GM08714 (cell line): ENCODE data around the gene IP6K3.

Source experiments
- H3K4me3 ChIP-seq: fragments of 200-500 bp; sonication (Bioruptor generic); 2 replicates; pipeline ENCODE4 v1.5.1; 2014; ENCODE audit warnings: mild to moderate bottlenecking, low read length, inconsistent platforms
- ZNF274 ChIP-seq: IDR thresholded peaks from 2 replicates; pipeline ENCODE4 v1.6.1; 2012; ENCODE audit warnings: mild to moderate bottlenecking, low read depth, low read length

Gene IP6K3

GRCh38 chr6:33782561-33782960 lies 35.9 kb upstream of the IP6K3 start:
- H3K4me3 ChIP-seq: no peak overlapping the region
- no peak for TF ChIP-seq ZNF274

- no peak overlapping the region for H3K4me3 ChIP-seq
- TF ChIP-seq ZNF274: no peak
Measured at GRCh38 chr6:33781131-33781975, 34.6 kb upstream of the IP6K3 start.

GRCh38 chr6:33779895-33780294 lies 33.2 kb upstream of the IP6K3 start:
- TF ChIP-seq ZNF274: no peak
- H3K4me3 ChIP-seq: no peak overlapping the region

- H3K4me3 ChIP-seq: no peak overlapping the region
- TF ChIP-seq ZNF274: no peak
Measured at GRCh38 chr6:33779290-33779689, 32.6 kb upstream of the IP6K3 start.

DNA sequence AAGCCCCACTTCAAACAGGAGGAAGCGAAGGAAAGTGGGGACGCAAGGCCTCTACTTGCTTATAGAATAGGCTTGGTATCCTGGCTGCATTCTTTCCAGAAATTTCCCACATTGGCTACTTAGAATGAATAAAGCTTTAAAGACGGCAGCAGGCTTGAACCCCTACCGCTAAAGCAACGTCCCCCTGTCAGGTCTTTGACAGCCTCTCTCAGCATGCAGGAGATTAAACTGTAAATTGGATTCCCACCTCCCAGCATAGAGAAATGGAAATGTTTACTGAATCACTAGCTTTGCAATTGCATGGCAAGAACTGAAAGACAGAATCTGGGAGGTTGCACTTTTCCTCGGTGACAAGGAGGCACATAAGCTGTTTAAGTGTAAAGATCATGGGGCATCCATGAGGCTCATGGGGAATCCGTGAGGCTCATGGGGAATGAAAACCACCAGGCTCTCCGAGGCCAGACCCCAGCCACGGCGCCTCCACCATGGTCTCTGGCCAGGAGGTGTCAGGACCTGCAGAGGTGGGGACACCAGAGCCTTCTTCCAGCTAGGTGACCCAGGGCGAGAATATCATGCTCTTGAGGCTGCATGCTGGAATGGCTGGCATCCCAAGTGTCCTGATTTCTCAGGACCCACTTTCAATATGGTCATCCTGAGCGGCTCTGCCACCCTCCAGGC lies 31.9 kb upstream of the IP6K3 start:
- no peak for TF ChIP-seq ZNF274
- no peak overlapping the region for H3K4me3 ChIP-seq

DNA sequence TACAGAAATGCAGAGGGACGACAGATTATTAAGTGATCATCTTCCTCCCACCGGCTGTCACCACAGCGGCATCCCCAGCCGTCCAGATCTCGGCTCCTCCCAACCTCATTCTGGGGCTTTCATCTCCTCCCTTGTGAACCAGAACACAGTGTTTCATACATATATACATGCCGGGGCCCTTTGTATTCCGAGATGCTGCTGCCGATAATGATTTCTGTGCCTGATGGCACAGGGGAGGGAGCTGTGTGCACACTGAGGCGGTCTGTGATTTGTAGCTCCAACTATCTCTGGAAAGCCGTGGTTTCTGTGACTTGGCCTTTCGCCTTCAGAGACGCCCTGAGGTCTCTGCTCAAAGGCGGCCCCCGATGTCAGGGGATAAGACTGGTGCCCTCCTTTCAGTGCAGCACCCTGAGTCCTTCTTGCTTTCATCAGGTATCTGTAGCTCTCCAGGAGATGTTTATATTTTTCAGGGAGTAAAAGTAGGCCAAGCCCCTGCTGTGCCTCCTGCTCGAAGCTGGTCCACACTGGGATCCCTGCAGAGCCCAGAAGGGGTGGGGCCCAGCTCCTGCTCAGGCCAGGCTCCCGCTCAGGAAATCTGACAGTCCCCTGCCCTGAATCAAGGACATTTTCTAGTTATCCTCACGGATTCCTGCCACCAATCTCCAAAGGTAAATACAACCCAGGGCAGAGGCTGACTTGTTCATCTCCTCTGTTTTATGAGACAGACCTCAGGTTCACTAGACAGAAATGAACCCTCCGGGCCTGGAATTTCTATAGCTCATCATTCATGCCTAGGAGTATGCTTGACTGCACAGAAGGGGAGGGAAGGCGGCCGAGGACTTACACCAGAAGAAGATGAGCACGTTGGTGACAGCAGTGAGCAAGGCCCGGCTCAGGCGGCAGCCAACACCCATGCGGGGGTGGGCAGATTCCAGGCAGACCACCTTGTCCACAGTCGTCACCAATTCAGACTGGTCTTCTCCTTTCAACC lies 31.0 kb upstream of the IP6K3 start:
- no peak overlapping the region for H3K4me3 ChIP-seq
- no peak for TF ChIP-seq ZNF274

DNA sequence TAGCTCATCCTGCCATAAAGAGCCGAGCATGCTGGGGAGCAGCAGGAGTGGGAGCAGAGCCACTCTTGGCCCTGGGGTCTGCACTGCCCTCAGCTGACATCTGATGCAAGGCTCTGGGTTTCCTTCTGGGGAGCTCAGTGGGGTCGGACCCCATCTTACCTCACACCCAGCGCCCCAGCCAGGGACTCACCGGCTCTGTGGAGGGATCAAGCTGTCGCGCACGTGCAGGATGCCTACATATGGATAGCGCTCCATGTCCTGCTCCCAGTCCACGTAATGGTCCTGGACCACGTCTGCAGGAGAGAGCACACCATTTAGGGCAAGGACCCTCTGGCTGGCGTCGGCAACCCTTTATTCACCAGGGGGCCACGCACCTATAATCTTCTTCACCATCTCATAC lies 30.1 kb upstream of the IP6K3 start:
- TF ChIP-seq ZNF274: no peak
- no peak overlapping the region for H3K4me3 ChIP-seq

- H3K4me3 ChIP-seq: no peak overlapping the region
- no peak for TF ChIP-seq ZNF274
Measured at GRCh38 chr6:33776186-33776585, 29.5 kb upstream of the IP6K3 start.

- TF ChIP-seq ZNF274: no peak
- H3K4me3 ChIP-seq: no peak overlapping the region
Measured at GRCh38 chr6:33774774-33775173, 28.1 kb upstream of the IP6K3 start.

DNA sequence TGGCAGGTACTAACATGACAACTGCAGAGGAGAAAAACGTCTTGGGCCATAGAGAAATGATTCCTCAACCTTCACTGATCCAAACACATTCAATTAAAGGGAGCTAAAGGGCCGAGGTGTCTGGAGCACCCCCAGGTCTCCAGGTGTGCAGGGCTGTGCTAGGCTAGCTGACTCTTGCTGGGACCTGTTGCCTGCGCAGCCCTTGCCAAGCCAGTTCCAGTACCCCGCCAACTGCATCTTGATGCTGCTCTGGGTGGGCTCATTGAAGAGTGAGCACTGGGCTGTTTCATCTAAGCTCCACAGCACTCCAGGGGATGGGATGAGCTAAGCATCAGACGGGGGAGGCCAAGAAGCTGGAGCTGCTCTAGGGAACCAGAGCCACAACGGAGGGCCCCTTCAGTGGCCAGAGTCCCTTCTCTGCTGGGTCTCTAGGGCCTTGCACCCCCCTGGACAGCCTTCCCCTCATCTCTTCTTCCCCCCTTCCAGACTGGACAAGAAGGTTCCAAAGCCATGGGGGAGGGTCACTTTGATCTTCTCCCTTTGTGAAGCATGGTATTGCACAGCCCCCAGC lies 26.3 kb upstream of the IP6K3 start:
- no peak for TF ChIP-seq ZNF274
- H3K4me3 ChIP-seq: no peak overlapping the region

DNA sequence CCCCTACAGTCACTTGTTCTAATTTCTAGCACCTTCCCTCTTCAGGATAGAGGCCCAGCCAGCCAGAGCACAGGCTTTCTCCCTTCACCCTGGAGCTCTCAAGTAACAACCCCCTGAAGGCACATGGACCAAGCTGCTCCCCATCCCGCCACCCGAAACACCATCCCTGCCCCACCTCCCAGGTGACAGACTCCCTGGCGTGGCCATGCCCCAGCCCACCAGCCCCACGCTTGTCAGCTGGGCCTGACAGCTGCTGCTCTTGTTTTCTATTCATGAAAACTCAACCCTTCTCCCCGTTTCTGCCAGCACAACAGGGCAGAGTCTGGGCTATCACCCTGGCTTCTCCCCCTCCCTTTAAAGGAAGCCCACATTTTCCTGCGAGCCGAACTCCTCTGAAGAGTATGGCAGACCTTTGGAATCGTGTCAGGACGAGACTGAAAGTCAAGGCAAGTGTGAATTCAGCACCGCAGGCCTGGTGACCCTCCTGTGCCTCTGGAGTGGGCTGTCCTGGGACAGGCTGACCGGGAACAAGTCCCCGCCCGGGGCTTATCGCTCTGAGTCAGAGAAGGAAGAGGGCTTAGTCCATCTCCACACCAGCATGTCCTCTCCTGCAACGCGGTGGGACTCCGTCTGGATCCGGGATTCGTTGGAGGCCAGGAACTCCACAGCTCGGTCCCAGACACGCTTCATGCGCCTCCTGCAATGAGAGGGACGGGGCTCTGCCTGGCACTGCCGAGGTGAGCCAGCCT lies 25.6 kb upstream of the IP6K3 start:
- TF ChIP-seq ZNF274: no peak
- H3K4me3 ChIP-seq: no peak overlapping the region

GRCh38 chr6:33771146-33772081 lies 24.7 kb upstream of the IP6K3 start:
- no peak overlapping the region for H3K4me3 ChIP-seq
- no peak for TF ChIP-seq ZNF274

GRCh38 chr6:33770833-33771145 lies 24.1 kb upstream of the IP6K3 start:
- TF ChIP-seq ZNF274: no peak
- no peak overlapping the region for H3K4me3 ChIP-seq
